GM12864 (cell line): Measurements from ENCODE around the gene CCNL2.

Experiments used
- DNase-seq: peaks from one replicate; pipeline ENCODE4 v3.0.0-alpha.2; 2011; ENCODE audit warnings: low read depth
- H3K4me3 ChIP-seq: 2 replicates; pipeline ENCODE4 v1.5.1; 2011; ENCODE audit warnings: mild to moderate bottlenecking, low read depth, low read length, control low read depth
- CTCF ChIP-seq: IDR thresholded peaks from 2 replicates; pipeline ENCODE4 v1.5.1; 2011; ENCODE audit warnings: low read depth, mild to moderate bottlenecking, moderate library complexity, low read length, control low read depth, inconsistent platforms; ENCODE audit errors: missing control alignments

The CCNL2 gene

DNA sequence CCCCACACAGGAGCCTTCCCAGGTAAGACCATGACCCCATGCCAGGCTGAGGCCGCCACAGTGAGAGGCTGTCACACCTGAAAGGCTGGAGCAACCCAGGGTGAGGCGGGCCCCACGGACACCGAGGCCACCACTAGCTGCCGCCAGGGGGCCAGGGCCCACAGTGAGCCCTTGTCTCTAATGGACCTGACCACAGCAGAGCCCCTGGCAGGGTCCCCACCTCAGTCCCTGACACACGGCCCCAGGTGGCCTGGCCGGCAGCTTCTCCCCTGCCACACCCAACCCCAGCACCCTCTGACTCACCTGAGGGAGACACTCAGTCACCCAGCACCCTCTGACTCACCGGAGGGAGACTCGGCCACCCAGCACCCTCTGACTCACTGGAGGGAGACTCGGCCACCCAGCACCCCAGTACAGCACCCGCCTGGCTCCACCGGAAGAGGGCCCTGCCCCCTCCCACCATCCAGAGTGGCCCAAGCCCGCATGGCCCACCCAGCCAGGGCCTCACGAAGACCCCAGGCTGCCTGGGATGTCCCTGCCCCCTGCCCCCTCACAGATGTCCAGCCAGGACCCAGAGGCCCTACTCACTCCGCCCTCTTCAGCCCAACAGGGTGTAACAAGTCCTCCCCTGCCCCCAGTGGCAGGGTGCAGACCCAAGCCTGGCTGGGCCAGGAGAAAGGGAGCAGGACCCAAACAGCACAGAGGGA lies 54.3 kb downstream of the CCNL2 start:
- peak; percentile 68 for TF ChIP-seq CTCF

GRCh38 chr1:1343811-1344421 lies 55.2 kb downstream of the CCNL2 start:
- DNase-seq, result no peak
- no peak for TF ChIP-seq CTCF
- no peak overlapping the region for H3K4me3 ChIP-seq

More for the DNA sequence above, 54.3 kb downstream of the CCNL2 start:
- no peak for DNase-seq
- H3K4me3 ChIP-seq, result no peak overlapping the region

- TF ChIP-seq CTCF, result no peak
- no peak overlapping the region for H3K4me3 ChIP-seq
- no peak for DNase-seq
Observed at GRCh38 chr1:1342584-1343115, 56.5 kb downstream of the CCNL2 start.

DNA sequence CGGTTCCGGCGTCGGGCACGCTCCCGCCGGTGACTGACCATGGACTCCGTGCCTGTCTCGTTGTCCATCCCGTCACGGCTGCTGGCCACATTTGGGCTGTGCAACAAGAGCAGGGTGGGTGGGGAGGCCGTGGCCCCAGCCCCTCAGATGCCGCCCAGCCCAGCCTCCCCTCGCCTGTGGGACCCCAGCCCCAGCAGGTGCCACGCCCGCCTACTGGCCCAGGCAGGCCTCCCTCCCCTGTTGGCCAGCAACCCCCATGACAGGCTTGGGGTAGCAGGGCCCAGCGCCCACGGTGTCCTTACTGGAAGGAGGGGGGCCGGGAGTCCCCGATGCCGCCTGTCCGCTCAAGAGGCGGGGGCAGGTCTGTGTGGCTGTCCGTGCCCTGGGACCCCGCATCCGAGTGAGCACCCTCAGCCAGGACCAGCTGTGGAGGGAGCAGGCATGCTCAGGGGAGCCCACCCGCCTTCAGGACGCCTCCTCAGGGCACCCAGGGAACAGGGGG lies 57.0 kb downstream of the CCNL2 start:
- no peak for TF ChIP-seq CTCF
- DNase-seq, result no peak
- no peak overlapping the region for H3K4me3 ChIP-seq

DNA sequence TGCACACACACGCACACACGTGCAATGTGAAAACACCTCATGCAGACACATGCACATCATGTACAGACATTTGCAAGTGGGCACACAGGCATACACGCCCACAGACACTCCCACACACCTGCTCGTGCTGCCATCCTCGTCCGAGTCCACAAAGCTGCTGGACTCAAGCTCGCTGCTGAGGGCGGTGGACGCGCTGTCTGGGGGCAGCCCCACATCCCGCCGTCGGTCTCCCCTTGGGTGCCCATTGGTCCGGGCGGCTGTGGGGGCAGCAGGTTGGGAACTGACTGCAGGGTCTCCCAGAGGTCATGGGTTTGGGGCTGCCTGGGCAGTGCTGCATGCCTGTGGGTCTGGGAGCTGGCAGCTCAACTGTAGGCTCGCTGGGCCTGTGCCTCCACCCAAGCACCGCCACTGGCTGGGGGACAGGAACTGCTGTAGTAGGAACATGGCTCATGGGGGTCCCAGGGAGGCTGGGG lies 57.5 kb downstream of the CCNL2 start:
- no peak for DNase-seq
- H3K4me3 ChIP-seq, result no peak overlapping the region
- no peak for TF ChIP-seq CTCF

DNA sequence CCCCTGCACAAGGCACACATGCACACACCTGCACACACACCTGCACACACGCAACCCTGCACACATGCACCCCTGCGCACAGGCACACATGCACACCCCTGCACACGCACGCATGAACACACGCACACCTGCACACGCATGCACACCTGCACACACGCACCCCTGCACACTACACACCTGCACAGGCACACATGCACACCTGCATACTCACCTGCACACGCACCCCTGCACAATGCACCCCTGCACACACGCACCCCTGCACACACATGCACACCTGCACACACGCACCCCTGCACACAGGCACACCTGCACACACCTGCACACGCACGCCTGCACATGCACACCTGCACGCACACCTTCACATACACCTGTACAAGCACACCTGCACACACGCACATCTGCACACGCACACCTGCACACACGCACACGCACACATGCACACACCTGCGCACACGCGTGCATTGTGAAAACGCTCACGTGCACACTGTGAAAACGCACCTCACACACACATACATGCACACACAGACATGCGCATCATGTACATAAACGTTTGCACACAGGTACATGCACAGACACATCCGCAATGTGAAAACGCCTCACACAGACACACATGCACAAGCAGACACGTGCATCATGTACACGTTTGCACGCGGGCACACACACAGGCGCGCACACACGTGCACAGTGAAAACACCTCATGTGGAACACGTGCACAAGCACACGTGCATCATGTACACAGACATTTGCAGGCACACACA lies 58.2 kb downstream of the CCNL2 start:
- no peak for DNase-seq
- no peak overlapping the region for H3K4me3 ChIP-seq
- TF ChIP-seq CTCF, result no peak
